ENCODE results near the gene SNN. TPM values are rescaled to one million over a fixed set of nuclear protein-coding genes. Genes with fewer than 3 reads are reported as not detected.

The SNN gene
- total RNA-seq, 1 donor from 2014 or later: 11.6 TPM

DNA sequence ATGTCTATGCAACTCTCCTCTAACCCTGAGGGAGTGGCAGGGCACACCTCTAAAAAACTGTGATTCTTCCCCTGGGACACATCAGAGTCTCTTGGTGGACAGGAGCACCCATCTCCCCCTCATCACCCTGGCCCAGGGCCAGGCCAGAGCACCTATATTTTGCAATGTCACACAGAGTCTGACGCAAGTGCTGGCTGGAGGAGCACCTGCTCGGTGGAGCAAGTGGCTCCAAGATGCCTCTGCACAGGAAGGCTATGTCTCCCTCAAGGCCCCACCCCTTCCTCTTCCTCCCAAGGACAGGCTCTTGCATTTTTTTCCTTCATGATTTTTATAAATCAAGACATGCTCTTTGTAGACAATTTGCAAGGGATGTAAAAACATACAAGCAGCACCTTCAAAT, 13.3 kb downstream of the SNN start:
- DNase-seq: no peak

GRCh38 chr16:11681976-11682654, 13.9 kb downstream of the SNN start:
- DNase-seq: no peak

DNA sequence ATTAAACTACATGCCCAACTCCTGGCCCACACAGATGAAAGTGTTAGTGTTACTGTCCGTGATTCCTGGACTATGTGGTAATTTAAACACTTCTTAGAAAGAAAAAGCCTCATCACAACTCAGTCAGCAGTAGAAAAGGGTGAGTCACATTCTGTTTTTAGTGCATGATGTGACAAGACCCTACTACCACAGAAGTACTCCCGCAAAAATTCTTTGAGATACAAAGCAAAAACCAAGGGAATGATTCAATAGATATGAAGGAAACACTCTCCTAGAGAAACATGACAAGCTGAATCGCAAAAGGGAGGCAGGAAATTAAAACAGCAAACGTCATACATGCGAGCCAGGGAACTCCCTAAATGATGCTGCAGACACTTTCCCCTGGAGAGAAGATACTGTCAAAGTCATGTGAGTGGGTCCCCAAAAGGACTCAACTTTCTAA, 14.4 kb downstream of the SNN start:
- DNase-seq: no peak

GRCh38 chr16:11683145-11683544, 14.9 kb downstream of the SNN start:
- no peak for DNase-seq

GRCh38 chr16:11684231-11685025, 16.2 kb downstream of the SNN start:
- DNase-seq: no peak

DNA sequence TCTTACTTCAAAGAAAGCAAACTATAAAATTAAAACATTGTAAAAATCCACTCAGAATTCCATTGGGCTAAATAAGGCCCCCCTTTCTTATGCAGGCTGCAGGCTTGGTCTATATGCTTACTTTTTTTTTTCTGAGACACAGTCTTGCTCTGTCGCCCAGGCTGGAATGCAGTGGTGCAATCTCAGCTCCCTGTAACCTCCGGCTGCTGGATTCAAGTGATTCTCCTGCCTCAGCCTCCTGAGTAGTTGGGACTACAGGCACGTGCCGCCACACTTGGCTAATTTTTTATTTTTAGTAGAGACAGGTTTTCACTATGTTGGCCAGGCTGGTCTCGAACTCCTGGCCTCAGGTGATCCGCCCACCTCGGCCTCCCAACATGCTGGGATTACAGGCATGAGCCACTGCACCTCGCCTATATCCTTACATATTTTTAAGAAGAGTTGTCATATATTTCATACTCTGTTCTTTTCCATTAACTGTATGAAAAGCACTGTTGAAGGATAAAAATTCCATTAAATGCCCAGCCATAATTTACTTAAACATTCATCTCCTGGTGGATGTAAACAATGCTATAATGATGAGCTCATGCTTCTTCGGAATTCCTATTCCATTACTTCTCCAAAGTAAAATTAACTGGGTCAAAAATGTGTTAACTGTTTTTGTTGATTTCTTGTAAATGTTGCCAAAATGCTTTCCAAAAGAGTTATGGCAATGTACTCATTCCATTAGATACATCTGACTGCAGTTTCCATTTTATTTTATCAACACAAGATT, 17.8 kb downstream of the SNN start:
- DNase-seq: peak; percentile 76

DNA sequence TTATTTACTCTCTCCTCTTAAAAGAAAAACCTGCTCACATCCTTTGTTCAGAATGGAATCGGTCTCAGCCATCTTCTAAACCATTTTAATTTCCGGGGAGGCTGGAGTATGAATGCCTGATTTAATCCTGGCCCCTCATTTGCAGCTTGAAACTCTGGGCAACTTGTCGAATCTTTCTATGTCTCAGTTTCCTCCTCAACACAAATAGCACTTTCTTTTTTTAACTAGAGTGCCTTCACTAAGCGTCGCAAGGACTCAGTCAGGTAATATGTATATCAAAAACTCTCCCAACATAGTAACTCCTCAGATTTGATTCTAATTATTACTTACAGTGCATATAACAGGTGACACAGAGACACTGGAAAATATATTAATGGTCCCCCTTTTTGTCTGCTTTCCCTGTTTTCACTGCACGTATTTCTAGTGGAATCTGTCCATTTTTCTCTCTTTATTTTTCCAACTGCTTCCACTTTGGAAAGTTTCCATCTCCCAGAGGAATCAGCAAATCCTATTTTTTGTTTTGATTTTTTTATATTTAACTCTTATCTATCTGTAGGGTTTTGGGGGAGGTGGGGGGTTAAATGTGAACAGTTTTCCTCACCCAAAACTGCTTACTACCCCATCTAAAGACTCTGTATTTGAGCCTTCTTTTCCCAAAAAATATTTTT, 18.6 kb downstream of the SNN start:
- no peak for DNase-seq

GRCh38 chr16:11687601-11688519, 19.6 kb downstream of the SNN start:
- no peak for DNase-seq

DNA sequence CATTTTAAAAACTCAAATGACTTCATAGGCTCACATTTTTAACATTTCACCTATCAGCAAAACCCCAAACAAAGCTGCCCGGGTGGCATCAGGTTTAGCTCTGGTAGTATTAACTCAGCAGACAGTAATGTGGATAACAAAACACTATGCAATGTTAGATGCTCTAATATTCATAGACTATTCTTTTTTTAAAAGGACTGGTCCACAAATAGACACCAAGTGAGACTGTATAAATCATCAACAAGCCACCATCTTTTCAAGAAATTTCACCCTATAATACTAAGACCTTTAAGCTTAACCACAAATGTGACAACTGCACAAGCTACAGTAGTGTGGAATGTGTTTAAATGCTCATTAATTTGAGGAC, 20.2 kb downstream of the SNN start:
- DNase-seq: no peak

DNA sequence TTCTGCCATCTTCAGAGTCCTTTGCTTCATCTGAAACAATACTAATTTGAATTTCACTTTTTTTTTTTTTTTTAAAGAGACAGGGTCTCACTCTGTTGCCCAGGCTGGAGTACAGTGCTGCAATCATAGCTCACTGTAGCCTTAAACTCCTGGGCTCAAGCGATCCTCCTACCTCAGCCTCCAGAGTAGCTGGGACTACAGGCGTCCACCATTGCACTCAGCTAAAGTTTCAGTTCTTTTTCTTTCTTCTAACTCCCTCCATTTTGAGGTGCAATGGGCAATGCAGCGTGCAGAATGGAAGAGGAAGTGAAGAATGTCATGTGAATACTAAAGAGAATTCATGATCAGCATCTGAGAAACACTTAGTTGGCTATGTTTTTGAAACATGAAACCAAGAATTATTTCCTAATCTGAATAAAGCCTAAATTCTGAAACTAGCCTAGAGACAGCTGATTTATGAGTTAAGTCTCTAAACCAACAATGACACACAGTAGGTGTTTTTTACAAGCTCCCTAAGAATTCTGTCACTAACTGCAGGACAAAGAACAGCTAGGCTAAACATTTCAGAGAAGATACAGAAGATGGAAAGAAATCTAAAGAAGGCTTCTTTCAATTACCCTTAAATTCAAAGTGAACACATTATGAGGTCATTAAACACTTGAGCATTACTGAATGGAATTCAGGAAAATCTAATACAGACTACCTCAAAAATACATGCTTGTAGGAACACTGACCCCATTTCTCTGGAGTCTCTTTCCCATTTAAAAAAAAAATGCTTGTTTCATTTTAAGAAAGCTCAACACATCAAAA, 21.0 kb downstream of the SNN start:
- no peak for DNase-seq

DNA sequence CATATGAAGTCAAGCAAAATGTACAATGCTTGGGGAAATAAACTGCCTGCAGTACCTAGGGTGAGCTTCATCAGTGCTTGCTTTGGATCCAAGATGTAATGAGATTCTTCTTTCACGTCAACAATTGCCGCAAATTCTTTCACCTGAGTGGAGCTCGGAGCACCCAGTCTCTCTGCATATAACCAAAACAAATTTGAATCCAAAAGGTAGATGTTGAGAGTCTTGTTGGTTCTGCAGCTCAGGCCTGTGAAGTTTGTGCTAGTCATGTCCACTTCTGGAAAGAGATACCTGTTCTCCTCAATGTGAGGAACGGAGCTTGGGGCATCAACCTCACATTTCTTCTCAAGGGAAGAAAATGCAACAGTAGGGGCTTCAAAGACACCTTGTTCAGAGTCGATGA, 23.0 kb downstream of the SNN start:
- no peak for DNase-seq

- no peak for DNase-seq
Observed at GRCh38 chr16:11691771-11692170, 23.5 kb downstream of the SNN start.

DNA sequence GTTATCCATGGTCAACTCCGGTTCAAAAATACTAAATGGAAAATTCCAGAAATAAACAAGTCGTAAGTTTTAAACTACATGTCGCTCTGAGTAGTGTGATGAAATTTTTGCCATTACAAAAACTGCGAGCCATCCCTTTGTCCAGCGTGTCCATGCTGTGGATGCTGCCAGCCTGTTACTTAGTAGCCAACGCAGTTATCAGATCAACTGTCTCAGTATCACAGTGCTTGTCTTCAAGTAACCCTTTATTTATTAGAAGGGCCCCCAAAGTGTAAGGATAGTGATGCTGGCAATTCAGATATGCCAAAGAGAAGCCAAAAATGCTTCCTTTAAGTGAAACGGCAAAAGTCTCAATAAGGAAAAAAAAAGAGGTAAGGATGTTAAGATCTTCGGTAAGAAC, 23.9 kb downstream of the SNN start:
- DNase-seq: no peak

GRCh38 chr16:11692651-11693050, 24.4 kb downstream of the SNN start:
- no peak for DNase-seq

GRCh38 chr16:11696266-11697012, 28.2 kb downstream of the SNN start:
- DNase-seq: no peak

GRCh38 chr16:11697319-11697718, 29.1 kb downstream of the SNN start:
- no peak for DNase-seq

GRCh38 chr16:11698271-11698689, 30.0 kb downstream of the SNN start:
- DNase-seq: no peak

DNA sequence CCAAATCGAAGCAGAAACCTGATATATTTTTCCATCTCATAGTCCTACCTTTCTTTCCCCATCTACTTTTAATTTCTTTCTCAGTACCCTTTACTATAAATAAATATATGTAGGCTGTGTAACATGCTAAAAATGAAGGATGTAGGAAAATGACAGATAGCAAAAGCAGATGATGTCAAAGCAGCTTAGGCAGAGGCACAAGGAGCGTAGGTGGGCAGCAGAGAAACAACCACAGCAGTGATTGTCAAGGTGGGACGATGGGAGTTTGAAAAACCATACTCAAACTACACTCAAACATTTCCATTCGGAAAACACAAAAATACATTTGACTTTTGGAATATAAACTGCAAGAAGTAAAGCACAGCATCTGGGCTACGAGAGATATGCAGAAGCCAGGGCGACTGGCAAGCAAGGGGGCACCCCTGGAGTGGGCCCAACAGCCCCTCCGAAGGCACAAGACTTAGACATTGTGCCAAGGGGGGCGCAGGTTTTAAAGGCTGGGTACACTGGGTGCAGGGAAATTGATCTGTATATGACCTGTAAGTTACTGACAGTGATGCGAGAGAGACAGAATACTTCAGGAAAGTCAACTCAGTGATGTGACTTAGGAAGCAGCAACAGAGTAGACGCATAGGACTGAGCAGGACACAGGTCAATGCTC, 31.1 kb downstream of the SNN start:
- DNase-seq: no peak

Data from skin of body (tissue), 2 donors.